ENCODE results near the gene TMEM116.

Gene TMEM116

GRCh38 chr12:111887926-111888745, 124.8 kb downstream of the TMEM116 start:
- Histone ChIP-seq H3F3A (ENCODE audit: insufficient read depth, low read length) (no peaks in the 10 kb centered on the region), H3K9ac (ENCODE audit: low read length) (no peak overlapping the region), H2AFZ (ENCODE audit: low read length) (no peak overlapping the region), H3K79me2 (ENCODE audit: insufficient read depth, low read length) (no peaks in the 10 kb centered on the region), H3K27ac (ENCODE audit: low read depth, low read length, poor library complexity, severe bottlenecking) (no peak overlapping the region), H3K4me2 (ENCODE audit: low read length) (no peak overlapping the region), H3K9me2 (ENCODE audit: low read depth, low read length) (no peaks in the 10 kb centered on the region), H3K9me3 (ENCODE audit: low read length) (no peaks in the 10 kb centered on the region), H3K4me1 (ENCODE audit: insufficient read depth, low read length, severe bottlenecking) (no peaks in the 10 kb centered on the region), H3K36me3 (ENCODE audit: insufficient read depth, low read length) (peaks cover 93% of the 10 kb centered on the region), H4K20me1 (ENCODE audit: insufficient read depth, low read length) (no peaks in the 10 kb centered on the region), H3K27me3 (ENCODE audit: insufficient read depth, low read length) (no peaks in the 10 kb centered on the region), H3K4me3 (ENCODE audit: low read depth, low read length, poor library complexity, severe bottlenecking) (no peak overlapping the region)
- TF ChIP-seq CTCF (IDR thresholded peaks at IDR 0.05; ENCODE audit: low read length) = no peak
- TF ChIP-seq EZH2 (IDR thresholded peaks at IDR 0.05; ENCODE audit: borderline replicate concordance, low read length) = no peak

DNA sequence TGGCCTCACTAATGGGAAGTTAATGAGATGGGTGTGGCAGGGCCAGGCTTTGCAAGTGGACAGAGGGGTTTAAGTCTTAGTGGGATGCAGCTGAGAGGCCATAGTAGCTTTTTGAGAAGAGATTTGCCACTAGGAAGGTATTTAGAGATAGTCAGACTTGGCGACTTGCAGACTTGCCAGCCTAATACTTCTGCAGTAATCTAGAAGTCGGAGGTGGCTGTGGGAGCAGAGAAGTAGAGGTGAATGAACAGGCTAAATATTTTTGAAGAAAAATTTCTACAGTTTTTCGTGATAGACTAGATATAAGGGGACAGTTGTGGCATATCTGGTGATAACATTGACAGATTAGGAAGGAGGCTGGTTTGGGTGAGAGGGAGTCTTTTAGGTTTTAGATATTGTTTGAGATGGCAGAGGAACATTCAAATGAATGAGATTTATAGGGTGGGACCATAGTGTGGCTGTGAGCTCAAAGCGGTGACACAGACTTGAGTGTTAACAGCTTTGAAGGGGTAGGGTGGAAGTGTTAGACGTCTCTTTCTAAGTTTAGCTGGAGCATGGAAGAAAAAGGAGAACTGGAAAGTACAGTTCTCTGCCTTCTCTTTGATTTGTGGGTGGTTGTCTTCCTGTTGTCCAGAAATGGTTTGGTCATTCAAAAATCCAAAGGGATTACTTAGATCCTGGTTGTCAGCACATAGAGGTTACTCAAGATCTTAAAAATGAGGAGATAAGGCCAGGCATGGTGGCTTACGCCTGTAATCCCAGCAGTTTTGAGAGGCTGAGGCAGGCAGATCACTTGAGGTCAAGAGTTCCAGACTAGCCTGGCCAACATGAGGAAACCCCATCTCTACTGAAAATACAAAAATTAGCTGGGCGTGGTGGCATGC, 126.1 kb downstream of the TMEM116 start:
- H3K79me2 ChIP-seq (ENCODE audit: insufficient read depth, low read length) = no peaks in the 10 kb centered on the region
- peaks cover 93% of the 10 kb centered on the region for H3K36me3 ChIP-seq (ENCODE audit: insufficient read depth, low read length)
- no peaks in the 10 kb centered on the region for H3K27me3 ChIP-seq (ENCODE audit: insufficient read depth, low read length)

DNA sequence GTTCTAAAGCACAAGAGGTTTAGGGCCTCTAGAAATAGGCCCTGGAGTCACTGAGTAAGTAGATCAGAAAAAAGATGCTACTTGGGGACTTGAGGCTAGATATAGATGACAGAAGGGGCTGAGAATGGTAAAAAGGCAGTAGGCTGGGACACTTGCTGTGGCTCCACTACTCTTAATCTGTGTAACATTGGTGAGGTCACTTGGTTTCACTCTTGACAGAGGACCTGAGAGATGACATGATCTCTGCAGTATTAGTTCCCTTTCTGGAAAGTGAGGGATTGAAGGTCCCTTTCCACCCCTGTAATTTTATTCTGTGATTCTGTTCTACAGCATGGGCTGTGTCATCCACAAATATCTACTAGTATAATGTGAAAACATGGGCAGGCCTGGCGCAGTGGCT, 131.2 kb downstream of the TMEM116 start:
- Histone ChIP-seq H3F3A (ENCODE audit: insufficient read depth, low read length) (no peaks in the 10 kb centered on the region), H2AFZ (ENCODE audit: low read length) (no peak overlapping the region), H3K4me3 (ENCODE audit: low read depth, low read length, poor library complexity, severe bottlenecking) (no peak overlapping the region), H3K27me3 (ENCODE audit: insufficient read depth, low read length) (no peaks in the 10 kb centered on the region), H3K9me2 (ENCODE audit: low read depth, low read length) (no peaks in the 10 kb centered on the region), H3K4me1 (ENCODE audit: insufficient read depth, low read length, severe bottlenecking) (no peaks in the 10 kb centered on the region), H3K4me2 (ENCODE audit: low read length) (no peak overlapping the region), H3K27ac (ENCODE audit: low read depth, low read length, poor library complexity, severe bottlenecking) (no peak overlapping the region), H3K9ac (ENCODE audit: low read length) (no peak overlapping the region), H3K36me3 (ENCODE audit: insufficient read depth, low read length) (peaks cover 80% of the 10 kb centered on the region), H3K79me2 (ENCODE audit: insufficient read depth, low read length) (no peaks in the 10 kb centered on the region), H4K20me1 (ENCODE audit: insufficient read depth, low read length) (no peaks in the 10 kb centered on the region), H3K9me3 (ENCODE audit: low read length) (no peaks in the 10 kb centered on the region)
- TF ChIP-seq CTCF (IDR thresholded peaks at IDR 0.05; ENCODE audit: low read length) = no peak
- no peak for TF ChIP-seq EZH2 (IDR thresholded peaks at IDR 0.05; ENCODE audit: borderline replicate concordance, low read length)

More for the DNA sequence above, 126.1 kb downstream of the TMEM116 start:
- TF ChIP-seq EZH2 (IDR thresholded peaks at IDR 0.05; ENCODE audit: borderline replicate concordance, low read length) (no peak), CTCF (IDR thresholded peaks at IDR 0.05; ENCODE audit: low read length) (no peak)
- no peaks in the 10 kb centered on the region for H3K9me3 ChIP-seq (ENCODE audit: low read length)
- no peaks in the 10 kb centered on the region for H3K4me1 ChIP-seq (ENCODE audit: insufficient read depth, low read length, severe bottlenecking)
- no peak overlapping the region for H2AFZ ChIP-seq (ENCODE audit: low read length)
- H3K9ac ChIP-seq (ENCODE audit: low read length) = no peak overlapping the region
- no peak overlapping the region for H3K27ac ChIP-seq (ENCODE audit: low read depth, low read length, poor library complexity, severe bottlenecking)
- H3K4me3 ChIP-seq (ENCODE audit: low read depth, low read length, poor library complexity, severe bottlenecking) = no peak overlapping the region
- H3K9me2 ChIP-seq (ENCODE audit: low read depth, low read length) = no peaks in the 10 kb centered on the region
- H3K4me2 ChIP-seq (ENCODE audit: low read length) = no peak overlapping the region
- no peaks in the 10 kb centered on the region for H3F3A ChIP-seq (ENCODE audit: insufficient read depth, low read length)
- no peaks in the 10 kb centered on the region for H4K20me1 ChIP-seq (ENCODE audit: insufficient read depth, low read length)
